Measurements from ENCODE around the gene MPZL2.

The MPZL2 gene

DNA sequence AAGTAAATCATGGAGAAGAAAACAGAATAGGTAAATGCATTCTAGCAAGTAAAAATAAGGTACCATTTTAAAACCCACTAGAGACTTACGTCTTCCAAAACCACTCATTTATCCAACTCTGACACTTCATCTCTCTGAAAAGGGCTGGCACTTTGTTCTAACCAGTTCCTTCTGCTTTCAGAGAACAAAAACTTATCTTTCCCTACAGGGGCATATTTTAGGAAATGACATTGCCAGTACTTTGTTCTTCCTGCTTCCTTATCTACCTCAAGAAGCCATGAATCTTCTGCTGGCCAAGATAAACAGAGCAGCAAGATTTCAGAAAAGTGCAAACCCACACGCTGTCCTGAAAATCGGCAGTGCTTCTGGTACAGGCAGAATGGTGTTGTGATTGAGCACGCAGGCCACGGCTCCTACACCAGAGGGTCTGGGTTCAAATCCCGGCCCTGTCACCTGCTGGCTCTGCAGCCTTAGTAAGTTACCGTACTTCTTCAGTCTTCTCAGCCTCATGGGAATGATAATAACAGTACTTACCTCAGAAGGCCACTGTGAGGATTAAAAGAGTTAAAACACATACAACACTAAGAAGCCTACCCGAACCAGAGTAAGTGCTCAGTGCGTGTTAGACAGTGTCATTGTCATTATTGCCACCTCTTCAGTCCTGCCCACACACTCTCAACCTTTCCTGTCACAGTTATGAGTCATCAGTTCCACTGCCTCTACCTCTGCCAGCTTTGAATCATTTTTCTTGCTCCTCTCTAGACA is 22.9 kb downstream of the MPZL2 start:
- DNase-seq, result no peak

DNA sequence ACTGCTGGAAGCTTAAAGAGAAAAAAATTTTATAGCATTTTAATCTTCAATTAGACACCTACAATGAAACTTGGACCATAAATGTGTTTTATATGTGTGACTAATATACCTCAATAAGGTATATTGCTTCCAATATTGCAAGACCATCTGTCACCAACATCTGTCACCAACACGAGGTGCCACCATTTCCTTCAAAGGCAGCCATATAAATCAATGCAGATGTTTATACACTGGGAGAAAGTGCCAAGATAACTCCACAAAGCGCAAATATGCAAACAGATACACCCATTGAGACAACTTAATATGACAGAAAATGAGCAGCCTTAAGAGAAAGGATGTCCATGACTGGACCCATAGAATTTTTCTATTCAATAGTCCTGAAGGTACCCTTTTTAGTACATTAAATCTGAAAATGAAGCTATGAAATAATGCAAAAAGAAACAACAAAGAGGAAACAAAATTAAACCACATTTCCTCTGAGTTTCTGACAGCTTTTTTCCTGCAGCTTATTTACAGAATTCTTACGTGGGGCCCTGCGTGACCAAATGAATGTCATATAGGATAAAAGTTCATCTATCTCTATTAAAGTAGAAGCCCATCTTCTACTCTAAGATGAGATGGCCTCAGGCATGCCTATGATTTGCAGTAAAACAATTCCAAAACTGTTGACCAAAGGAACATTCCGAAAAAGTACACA is 24.4 kb downstream of the MPZL2 start:
- DNase-seq, result no peak

DNA sequence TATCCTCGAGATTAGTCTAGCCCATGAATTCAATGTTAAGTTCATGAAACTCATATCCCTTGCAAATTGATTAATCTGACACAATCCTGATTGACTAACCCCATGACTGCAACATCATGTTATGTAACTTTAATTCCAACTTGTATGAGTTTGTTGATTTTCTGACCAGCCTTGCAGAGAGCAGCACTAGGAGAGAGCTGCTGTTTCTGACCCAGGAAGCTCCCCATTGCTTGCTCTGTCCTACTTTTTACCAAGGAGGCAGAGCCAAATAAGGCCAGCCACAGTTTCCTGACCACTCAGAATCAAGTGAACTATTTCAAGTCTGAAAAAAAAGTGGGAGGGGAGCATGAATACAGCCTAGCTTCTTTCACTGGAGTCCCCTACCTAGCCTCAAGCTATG is 25.2 kb downstream of the MPZL2 start:
- DNase-seq, result no peak

DNA sequence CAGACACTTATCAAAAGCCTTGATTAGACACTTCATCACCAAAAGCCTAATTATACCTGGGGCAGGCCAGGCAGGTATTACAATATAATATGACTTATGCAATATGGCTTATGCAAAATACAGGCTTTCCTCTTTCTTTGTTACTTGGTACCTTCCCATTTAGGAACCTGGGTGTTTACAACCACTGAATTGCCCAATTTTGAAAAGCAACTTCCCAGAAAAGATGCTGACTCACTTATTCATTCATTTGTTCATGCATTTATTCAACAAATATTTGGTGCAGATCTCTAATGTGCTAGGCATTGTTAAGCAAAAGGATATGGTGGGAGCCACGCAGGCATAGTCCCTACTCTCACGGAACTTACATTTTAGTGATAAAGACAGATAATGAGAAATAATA is 25.7 kb downstream of the MPZL2 start:
- DNase-seq, result no peak

DNA sequence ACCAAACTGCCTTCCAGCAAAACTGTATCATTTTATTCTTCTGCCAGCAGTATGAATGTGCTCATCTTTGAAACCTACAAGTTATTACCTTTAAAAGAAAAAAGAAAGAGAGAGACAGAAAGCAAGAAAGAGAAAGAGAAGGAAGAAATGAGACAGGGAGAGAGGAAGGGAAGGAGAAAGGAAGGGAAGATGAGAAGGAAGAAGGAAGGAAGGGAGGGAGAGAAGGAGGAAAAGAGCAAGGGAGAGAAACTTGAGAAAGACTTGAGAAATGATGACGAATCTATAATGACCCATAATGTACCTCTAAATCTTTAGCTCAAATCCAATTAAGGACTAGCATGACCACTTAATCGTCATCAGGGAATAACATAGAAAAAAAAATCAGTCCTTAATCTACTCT is 27.9 kb downstream of the MPZL2 start:
- no peak for DNase-seq

DNA sequence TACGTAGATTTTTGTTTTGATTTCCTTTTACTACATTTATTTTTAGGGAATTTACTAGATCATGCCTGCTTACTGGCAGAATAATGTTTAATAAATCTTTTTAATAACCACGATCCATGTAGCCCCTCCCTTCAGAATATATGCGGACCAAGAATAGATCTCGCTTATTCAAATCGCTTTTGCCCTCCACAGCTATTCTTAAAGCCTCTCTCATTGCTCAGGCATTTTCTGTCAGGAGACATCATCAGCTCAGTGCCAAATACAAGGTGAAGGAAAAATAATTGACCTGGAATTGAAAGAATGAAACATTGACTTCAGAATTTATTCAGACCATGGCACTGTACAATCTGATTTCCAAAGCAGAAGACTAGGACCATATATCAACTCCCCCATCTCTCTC is 29.3 kb downstream of the MPZL2 start:
- DNase-seq, result no peak

DNA sequence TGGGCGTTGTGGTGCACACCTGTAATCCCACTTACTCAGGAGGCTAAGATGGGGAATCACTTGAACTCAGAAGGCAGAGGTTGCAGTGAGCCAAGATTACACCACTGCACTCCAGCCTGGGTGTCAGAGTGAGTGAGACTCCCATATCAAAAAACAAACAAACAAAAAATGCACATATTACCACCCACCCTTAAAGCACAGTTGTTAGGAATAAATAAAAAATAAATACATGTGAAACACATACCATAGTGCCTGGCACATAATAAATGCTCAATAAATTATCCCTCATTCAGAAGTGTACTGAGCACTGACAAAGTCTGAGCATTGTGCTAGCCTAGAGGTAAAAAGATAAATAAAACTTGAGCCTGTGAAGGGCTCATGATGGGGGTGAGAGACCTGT is 30.2 kb downstream of the MPZL2 start:
- no peak for DNase-seq

DNA sequence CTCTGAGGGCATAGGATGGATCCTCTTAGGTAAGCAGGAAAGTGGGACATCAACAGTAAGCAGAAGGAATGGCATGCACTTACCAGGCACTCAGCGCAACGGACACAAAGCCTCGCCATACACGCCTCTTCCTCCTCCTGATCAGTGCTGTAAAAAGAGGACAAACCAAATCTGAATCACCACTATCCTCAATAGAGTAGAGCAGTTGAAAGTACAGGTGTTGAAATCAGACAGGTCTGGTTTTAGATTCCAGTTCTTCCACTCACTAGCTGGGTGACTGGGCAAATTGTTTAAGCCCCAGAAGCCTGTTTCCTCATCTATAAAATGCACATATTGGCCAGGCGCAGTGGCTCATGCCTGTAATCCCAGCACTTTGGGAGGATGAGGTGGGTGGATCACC is 30.7 kb downstream of the MPZL2 start:
- DNase-seq, result no peak

DNA sequence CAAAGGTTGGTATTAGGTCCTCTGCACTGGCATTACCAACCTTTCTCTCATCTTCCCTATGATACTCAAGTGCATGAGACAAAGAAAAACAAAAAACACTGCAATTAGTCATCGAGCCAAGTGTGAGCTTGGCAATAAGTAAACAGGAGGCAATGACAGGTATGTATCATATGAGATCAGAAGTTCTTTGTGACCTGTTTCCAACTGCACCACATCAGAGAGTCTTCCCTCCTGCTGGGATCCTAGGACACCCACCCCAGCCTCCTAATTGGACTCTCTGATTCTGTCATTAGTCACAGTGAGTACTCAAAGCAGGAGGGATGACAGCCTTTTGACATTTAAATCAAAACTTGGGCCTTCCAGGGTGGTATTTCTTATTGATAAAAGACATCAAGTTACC is 31.4 kb downstream of the MPZL2 start:
- DNase-seq, result no peak

DNA sequence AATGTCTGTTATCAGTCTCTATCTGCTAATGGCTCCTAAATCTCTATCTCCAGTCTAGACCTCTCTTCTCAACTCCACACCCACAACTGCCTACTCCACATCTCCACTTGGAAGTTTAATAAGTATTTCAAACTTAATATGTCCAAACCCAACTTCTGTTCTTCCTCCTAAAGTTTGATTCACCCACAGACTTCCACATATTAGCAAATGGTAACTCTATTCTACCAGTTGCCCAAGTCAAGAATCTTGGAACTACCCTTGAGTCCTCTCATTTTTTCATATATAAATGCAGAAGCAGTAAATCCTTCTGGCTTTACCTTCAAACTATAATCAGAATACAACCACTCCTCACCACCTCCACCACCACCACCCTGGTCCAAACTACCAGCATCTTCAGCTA is 32.6 kb downstream of the MPZL2 start:
- no peak for DNase-seq

DNA sequence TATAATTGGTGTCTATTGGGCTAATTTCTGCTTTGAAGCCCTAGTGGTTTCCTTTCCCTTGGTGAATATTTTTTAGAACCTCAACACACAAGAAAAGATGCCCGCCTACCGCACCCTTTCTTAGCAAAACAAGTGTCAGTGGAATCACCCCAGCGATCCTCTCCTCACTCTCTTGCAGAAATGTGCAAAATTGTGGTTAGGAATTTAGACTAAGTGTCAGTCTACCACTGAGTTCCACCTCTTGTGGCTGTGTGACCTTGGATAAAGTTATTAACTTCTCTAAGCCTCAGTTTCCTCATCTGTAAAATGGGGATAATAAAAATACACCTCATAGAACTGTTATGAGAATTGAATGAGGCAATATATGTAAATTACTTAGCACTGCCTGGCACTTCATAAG is 34.0 kb downstream of the MPZL2 start:
- no peak for DNase-seq

DNA sequence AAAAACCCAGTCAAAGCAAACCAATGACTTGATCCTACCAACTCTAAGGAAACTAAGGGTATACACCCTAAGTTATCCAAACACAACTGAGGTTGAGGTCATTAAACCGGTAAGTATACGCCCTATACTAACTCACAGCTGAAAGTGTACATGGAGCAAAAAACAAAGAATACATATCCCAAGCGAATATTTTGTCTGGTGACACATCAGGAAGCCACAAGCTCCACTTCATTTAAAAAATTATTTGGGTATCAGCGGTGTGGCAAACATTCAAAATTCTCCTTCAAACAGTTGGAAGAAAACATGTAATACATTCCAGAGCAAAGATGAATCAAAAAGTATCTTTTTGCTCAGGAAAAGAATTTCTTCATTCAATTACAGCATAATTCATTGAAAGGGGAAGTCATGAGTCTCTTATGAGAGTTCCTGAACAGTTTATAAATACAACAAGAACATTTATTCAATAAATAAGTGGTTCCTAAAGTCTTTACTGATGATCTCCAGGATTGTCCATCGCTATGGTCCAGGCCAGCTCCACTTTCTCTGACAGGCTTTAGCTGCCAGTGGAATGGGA is 34.7 kb downstream of the MPZL2 start:
- no peak for DNase-seq

DNA sequence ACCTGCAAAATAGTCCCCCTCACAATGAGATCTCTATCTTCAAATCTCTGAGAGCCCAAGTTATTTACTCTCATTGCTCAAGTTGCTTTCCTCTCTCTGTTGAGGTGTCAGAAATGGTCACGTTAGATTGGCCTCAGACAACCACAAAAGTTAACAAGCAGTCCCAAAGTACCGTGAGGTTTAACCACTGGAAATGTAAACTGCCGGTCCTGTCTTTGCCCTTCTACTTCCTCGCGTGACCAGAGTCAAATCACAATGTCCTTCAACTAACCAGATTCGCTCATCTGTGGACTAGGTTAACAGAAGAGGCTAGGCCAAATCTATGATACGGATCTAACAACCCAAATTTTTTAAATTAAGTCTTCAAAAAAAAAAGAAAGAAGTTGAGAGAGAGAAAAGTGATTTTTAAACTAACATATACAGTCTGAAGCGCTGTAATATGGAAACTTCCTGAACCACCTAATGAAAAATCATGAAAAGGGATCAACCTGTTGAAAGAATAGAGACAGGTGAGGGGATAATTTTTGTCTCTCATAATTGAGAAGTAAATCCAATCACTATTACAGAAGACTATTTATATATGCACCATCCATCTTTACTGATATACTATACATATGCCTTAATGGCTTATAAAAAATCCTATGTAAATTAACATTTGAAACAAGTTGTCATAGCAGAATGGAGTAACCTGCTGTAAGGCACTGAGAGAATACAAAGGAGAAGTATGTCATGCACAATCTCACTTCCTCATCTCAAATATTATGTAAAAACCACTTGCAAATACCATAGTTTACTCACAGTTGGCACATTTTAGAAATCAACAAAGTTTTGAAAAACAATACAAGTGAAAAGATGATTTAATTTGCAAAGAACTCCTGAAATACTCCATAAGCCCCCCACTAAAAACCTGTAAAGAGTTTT is 36.0 kb downstream of the MPZL2 start:
- DNase-seq, result no peak

DNA sequence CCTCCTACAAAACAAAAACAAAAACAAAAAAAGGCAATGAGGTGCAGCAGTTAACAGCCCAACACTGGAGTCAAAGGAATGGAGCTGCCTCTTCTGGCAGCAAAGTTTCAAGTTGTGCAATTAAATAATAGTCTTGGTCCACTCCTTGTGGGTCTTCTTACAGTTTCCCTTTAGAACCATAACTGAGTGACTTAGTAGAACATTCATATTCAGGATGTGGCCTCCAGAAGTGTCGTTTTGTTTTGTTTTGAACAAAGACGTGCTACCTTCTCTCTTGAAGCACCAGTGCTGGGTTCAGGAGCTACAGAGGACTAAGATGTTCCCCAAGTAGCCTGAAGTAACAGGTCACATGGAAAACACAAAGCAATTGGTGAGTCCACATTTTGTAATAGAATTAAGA is 37.3 kb downstream of the MPZL2 start:
- DNase-seq, result no peak

DNA sequence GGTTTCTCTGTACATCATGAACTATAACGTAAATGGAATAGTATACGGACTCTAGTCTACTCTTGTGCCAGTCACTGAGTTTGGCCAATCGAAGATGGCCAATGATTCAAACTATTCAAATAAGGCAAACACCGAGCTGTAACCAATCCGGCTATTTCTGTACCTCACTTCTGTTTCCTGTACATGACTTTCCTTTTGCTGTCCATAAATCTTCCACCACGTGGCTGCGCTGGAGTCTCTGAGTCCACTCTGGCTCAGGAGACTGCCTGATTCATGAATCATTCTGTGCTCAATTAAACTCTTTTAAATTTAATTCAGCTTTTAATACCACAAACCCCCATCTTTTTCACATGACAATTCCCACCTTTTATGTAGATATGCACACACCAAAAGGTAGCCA is 37.8 kb downstream of the MPZL2 start:
- no peak for DNase-seq

DNA sequence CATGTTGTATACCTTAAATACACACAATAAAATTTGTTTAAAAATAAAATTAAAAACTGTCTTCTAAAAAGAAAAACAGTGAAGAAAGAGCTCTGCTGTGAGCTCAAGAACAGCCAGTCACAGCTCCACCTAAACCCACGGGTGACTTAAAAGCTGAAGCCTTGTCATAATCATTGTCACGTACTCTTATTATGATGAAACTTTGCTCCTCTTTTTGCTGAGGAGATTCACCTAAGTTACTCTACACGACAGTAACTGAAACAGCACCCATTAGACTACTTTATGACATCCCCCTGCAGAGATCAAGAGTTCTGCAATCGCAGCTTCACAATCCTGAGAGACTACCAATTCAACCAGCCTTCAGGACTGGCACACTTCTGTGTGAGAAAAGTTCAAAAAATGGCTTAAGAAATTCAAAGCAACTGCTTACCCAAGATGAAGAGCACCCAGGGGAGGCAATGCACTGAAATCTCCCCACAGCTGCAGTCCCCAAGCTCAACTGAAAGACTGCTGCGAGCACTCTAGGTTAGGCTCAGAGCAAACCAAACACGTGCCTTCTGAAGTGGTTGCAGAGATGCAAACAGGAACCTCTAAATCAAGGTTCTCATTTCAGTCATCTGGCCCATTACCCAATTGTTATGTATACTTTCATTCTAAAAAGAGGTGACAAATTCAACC is 39.4 kb downstream of the MPZL2 start, which contains the start of gene JAML:
TSS of gene JAML (minus strand) at position 501 of the 678 bp plus-strand sequence. CDS start 10,145 bp downstream, outside the sequence.
- DNase-seq, result no peak

DNA sequence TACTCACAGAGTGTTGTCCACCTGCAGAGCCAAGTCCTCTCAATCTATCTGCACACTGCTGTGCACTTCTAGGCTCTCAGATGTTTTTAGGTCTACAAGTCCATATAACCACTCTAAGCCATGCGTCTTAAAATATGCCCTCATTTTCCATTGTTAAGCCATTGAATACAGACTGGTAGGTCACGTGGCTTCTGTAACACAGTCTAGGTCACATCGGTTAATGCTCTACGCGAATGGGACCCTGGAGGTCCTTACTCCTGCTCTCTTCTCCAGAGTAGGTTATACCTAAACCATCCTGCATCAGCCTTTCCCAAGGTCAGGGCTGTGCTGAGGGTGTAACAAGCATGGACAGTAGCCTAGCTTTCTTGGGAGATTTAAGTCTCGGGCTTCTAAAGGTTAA is 40.1 kb downstream of the MPZL2 start:
- no peak for DNase-seq

DNA sequence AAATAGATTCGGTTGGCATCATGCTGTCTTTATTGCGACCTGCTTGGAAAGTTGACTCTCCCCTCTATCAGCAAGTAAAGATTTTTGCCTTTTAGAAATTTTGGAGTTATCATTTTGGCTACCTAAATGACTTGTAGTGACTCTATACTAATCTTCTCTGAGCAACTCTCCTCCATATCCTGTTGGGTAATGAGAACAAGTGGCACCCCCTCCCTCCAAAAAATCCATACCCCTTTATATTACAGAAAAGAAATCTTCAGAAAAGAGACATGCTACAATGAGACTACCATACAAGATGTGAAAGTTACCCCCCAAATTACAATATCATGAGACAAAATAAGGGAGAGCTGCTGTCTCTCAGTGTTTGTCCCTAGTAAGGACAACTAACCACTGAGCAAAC is 40.5 kb downstream of the MPZL2 start:
- DNase-seq, result no peak

DNA sequence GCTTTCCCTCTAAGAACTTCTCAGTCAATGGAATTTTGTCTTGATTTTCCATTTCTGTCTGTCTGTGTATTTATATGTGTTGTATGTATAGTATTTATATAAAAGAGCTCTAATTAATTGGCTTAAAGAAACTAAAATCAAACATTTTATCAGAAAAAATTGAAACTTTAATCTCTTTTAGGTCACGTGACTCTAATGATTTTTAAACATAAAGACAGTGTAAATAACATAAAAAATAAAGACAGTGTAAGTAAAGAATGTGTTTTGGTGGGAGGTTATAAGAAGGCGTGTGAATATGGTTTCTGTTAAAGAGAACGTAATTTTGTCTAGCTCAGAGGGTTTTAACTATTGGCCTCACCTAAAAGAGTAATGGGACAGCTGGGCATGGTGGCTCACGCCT is 41.7 kb downstream of the MPZL2 start:
- DNase-seq, result no peak

DNA sequence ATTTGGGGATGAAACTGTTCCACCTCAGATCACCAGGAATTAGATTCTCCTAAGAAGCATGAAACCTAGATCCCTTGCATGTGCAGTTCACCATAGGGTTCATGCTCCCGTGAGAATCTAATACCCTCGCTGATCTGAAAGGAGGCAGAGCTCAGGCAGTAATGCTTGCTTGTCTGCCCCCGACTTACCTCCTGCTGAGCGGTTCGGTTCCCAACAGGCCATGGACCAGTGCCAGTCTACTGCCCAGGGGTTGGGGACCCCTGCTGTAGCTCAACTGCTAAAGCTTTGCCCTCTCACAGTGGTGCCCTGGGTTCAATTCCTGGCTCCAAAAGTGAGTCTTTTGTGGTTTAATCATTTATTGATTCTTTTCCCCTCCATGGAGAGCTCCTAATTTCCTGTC is 42.7 kb downstream of the MPZL2 start:
- no peak for DNase-seq

DNA sequence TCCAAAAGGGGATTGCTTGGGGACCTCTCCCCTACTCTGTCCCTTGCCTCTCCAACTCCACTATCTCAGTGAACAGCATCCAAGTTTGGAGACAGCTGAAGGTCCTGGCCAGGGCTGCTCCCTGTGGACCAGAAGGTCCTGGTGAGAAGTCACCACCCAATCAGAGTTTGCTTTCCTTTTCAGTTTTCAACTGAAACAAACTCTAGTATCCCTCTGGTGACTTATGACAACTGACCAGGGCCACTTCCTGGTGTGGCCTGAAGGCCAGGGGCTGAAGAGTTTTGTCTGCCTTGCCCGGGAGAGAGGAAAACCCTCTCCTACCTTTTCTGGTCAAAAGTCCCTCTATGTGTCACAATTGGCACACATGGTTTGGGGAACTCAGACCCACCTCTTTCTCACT is 44.4 kb downstream of the MPZL2 start:
- DNase-seq, result no peak

DNA sequence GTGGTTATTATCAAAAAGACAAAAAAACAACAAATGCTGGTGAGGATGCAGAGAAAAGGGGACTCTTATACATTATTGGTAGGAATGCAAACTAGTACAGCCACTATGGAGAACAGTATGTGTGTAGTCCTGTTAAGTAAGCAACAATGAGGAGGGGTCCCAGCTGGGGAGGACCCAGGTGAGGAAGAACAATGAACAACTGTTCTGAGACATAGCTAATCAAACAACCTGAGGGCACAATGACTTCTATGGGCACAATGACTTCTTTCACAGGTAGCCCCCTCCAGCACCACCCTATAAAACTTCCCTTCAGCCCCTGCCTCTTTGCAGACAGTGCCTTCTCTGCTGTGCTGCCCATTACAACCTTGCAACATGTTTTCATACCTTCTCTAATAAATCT is 44.9 kb downstream of the MPZL2 start:
- no peak for DNase-seq

DNA sequence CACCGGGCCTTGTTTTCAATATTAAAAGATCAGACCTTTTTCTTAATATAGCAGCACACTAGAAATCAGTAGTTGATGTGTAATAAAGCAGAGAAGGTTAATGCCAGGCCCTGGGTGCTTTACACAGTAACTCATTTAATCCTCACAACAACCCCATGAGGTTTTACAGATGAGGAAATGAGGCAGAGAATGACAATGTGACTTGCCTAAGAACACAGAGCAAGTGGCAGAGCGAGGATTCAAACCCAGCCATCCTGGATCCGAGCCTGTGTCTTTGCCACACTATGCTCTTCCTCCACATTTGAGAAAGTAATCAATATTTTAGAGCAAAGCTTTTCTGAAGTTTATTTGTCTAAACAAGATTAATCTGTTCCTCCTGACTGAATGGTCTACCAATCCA is 46.5 kb downstream of the MPZL2 start:
- DNase-seq, result no peak
